GM21717 (cell line): Measurements from ENCODE around the gene HIGD2A.
A peak's percentile ranks its signal among the peaks of the same experiment; 100 is the strongest.

Experiments
- ATAC-seq: cut with Tn5 transposase; IDR thresholded peaks from one replicate; pipeline ENCODE4 v1.9.1; 2021; ENCODE audit warnings: mild to moderate bottlenecking, moderate library complexity; ENCODE audit not compliant: unreplicated experiment

Gene HIGD2A

DNA sequence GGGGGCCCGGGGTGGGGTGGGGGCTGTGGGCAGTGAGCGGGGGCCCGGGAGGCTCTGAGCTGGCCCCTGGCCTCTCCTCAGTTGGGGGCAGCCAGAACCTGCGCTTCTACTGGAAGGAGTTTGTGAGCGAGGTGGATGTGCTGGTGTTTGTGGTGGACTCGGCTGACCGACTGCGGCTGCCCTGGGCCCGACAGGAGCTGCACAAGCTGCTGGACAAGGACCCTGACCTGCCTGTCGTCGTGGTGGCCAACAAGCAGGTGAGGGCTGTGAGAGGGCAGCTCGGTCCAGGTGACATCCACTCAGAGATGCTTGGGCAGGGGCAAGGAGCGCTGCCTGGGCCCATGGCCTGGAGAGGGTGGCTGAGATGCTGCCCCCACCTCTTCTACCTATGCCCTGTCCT is 19.8 kb upstream of the HIGD2A start:
- no peak for ATAC-seq

GRCh38 chr5:176369934-176370711 is 18.4 kb upstream of the HIGD2A start:
- no peak for ATAC-seq

DNA sequence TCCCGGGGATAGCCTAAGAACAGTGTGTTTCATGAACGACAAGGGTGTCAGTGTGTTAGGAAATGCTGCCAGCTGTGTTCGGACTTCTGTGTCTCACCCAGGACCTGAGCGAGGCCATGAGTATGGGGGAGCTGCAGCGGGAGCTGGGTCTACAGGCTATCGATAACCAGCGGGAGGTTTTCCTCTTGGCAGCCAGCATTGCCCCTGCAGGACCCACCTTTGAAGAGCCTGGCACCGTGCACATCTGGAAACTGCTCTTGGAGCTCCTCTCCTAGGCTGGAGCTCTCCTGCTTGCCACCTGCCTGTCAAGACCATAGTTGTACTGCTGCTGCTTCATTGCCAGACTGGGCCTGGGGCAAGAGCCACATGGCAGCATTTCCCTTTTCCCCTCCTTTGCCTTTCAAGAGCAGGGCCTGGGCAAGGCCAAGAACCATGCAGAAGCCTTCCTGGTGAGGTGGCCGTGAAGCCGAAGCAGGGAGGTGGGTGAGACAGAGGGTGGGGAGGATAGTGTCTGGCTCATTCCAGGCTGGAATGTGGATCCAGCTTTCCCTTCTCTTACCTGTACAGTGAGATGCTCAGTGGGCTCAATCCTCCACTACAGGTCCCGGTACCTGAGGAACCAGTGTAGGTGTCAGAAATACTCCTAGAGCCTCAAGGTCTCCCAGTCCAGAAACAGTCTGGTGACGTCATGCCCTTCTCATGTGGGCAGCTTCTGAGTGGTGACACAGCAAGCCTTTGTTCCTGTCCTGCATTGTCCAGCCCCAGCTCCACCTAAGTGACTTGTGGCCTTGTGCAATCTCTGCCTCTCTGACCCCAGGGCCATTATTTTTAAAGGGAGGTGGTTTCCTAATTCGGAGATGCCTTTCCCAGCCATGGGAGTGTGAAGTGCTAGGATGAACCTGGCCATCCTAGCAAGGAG is 16.7 kb upstream of the HIGD2A start:
- ATAC-seq: no peak

DNA sequence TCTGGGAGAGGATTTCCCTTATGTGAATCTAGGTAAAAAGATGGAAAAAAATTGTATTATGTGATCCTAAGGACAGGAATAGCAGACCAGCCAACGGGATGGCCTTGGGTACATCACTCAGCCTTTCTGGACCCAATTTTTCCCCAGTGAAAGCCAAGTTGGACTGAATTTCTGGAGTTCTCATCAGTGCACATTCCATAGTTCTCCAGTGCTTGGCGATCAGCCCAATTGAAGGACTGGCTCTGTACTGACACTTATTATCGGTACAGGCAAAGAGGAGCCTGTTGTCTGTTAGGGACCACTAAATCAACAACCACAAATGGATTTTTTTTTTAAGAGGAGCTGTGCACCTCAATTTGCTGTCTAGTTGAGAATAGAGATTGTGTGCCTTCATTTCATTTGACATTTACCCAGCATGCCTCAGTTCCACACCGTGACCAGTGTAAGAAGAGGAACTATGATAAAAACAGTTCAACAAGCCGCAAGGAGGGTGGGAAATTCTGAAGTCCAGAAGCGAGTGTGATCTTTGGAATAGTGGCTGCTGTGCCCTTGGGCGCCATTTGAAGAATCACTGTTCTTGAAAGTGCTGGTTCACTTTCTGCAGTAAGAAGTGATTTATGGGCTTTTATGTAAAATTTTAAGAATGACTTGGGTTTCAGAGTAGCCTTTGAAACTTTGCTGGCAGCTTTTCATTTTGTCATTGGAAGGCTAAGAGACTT is 15.3 kb upstream of the HIGD2A start:
- no peak for ATAC-seq

- no peak for ATAC-seq
These were observed 8.7 kb upstream of the HIGD2A start for GRCh38 chr5:176379881-176380280.

- no peak for ATAC-seq
These were observed 7.1 kb upstream of the HIGD2A start for GRCh38 chr5:176381423-176381822.

DNA sequence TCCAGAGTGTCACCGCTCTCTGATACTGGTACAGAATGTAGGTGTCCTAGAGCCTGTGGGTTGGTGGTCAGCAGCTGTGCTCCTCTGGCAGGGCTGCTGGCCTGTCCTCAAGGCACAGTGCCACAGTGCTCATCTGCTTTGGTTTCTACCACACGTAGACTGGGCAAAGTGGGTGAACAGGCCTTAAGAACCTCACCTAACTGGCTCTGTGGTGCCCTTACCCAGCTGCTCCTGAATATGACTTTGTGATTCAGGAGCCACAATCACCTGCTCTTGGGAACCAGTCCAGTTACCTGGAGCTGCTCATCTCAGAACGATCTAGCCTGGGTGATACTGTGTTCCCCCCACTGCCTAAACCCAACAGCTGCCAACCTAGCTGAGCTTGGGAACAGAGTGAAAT is 6.6 kb upstream of the HIGD2A start:
- no peak for ATAC-seq

- no peak for ATAC-seq
These were observed 5.8 kb upstream of the HIGD2A start for GRCh38 chr5:176382721-176383120.

DNA sequence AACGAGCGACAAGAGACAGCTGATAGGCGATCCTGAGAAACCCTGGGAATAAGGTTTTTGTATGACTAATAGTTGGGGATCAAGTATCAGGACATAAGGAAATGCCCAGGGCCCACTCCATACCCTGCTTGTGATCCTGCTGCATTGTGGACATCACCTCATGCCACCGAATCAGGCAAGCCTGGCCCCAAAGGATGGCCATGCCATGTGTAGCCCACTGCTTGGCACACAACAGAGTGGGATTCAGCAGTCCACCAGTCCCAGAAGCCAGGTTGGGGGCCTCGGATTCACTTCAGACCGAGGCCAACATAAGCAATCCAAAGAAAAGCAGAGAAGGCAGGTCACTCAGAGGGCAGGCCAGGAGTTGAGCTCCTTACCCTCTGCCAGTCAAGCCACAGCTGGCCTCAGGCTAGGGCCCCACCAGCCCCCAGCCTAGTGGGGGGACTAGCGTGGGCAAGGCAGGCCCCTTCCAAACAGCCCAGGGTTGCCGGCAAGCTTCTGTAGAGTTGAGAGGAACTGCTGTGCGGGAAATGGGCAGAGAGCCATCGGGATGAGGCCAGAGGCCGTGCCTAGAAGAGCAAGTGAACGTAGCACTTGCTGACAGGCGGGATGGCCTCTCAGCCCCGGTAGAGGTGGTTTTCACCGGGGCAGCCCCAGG is 5.2 kb upstream of the HIGD2A start:
- ATAC-seq: no peak

DNA sequence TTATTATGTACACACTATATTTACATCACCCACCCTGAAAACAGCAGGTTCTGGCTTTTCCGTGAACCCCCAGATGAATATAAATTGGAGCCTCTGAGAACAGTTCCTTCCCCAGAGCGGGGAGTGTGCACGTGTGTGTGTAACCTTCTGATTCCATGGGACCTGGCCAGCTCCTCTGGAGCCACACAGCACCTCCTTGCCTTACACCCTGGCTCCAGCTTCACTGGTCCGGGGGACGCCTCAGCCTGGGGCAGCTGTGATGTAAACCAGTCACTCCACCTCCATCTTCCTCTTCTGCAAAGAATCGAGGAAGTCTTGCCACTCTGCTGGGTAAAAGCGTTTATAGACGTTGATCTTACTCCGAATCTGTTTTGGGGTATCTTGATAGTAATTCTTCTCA is 4.6 kb upstream of the HIGD2A start:
- no peak for ATAC-seq

DNA sequence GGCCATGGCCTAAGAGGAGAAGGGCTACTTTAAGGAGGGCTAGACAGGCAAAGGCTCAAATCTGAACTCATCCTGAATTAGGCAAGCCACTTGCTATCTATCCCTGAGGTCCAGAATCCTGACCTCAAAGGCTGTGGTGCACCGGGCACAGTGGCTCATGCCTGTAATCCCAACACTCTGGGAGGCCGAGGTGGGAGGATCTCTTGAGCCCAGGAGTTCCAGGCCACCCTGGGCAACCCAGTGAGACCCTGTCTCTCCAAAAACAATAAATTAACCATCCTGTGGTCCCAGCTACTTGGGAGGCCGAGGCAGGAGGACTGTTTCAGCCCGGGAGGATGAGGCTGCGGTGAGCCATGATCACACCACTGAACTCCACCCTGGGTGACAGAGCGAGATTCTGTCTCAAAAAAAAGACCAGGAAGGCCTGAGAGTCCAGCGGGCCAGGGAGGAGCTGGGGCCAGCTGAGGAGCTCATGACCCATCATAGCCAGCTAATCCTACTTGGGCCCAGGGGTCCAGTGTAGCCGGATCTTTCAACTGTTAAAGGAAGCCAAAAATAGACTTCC is 4.1 kb upstream of the HIGD2A start:
- ATAC-seq: no peak

DNA sequence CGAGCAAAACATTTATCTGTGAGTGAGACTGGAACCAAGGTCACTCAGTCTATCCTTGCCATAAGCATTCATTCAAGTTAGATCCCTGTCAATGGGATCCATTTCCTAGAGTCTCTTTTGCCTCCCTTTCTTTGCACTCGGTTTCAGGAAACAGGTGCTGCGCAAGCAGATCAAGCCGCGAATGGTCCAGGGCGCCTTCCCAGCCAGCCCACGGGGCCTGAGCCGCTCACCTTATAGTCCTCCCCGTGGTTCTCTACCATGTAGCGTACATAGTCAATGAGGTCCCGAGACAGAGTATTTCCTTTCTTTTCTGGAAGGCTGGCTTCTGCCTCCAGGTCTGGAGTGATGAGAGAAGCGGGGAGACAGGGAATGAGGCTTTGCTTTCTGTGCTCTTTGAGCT is 3.6 kb upstream of the HIGD2A start:
- ATAC-seq: no peak

DNA sequence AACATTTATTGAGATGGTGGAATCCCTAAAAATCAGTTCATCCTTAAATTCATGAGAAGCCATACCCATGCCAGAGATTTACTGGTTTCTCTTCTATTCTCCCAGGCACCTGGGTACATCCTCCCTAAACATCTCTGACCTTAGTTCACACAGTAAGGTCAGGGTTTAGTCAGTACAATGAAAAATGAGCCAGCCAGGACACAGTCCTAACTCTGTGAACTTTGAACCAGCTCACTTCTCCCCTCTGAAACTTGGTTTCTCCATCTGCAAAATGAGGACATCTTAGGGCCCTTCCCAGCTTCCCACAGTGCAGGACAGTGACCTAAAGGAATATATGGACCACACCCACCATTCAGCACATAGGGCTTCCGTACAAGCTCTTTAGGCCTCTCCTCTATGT is 2.1 kb upstream of the HIGD2A start:
- no peak for ATAC-seq

GRCh38 chr5:176387384-176387925 is 1.1 kb upstream of the HIGD2A start:
- no peak for ATAC-seq

DNA sequence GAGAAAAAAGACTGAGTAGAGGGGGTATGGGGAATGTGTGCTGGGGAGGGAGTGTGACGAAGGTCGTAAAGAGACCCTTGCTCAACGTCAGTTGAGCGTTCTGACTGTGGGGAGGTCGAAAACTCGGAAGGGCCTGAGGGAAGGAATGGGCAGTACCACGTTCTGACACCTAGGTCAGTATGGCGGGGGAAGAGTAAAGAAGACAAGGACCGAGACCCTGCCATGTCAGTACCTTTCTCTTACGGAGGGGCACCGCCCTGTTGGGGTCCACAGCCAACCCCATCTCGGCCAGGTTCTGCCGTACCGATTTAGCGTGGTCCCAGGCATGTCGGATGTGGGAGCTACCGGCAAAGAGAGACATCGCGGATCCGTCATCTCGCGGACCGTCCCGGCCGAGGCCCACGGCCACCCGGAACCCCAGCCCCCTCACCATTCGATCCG is 528 bp upstream of the HIGD2A start:
- peak; percentile 4 for ATAC-seq

DNA sequence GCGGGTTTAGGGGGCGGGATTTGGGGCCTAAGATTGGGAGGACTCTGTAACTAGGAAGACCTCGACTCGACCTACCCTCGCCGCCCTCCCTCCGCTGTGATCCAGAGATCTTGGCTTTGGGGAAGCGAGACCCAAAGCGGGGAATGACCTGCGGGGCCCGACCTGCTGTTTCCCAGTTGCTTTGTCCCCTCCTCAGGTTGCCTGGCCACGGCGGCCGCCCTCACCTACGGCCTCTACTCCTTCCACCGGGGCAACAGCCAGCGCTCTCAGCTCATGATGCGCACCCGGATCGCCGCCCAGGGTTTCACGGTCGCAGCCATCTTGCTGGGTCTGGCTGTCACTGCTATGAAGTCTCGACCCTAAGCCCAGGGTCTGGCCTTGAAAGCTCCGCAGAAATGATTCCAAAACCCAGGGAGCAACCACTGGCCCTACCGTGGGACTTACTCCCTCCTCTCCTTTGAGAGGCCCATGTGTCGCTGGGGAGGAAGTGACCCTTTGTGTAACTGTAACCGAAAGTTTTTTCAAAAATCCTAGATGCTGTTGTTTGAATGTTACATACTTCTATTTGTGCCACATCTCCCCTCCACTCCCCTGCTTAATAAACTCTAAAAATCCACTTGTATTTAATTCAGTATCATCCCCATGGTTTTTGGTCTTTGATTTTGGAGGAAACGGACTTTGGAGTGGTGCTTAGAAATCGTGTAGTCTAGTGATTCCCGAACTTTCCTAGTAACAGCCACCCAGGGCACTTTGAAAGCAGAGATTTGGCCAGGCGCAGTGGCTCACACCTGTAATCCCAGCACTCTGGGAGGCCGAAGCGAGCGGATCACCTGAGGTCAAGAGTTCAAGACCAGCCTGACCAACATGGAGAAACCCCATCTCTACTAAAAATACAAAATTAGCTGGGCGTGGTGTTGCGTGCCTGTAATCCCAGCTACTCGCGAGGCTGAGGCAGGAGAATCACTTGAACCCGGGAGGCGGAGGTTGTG is 878 bp downstream of the HIGD2A start:
- peak; percentile 31 for ATAC-seq

- ATAC-seq: no peak
These were observed 2.9 kb downstream of the HIGD2A start for GRCh38 chr5:176391479-176391878.

DNA sequence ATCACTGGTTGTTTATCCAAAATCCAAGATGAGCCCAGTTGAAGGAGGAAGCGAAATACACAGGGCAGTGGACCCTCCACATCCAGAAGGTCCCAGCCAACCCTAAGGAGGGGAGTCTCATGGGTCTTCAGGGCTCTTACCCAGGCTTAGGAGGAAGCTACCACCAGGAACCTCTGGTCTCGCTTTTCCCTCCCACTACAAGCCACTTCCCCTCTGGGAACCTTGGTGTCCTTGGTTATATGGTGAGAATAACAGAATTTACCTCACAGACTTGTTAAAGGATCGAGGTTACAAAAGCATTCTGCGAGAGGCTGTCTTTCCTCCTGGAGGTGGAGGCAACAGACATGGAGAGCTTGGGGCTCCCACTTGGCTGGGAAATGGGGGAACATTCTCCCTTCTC is 3.4 kb downstream of the HIGD2A start:
- ATAC-seq: no peak

DNA sequence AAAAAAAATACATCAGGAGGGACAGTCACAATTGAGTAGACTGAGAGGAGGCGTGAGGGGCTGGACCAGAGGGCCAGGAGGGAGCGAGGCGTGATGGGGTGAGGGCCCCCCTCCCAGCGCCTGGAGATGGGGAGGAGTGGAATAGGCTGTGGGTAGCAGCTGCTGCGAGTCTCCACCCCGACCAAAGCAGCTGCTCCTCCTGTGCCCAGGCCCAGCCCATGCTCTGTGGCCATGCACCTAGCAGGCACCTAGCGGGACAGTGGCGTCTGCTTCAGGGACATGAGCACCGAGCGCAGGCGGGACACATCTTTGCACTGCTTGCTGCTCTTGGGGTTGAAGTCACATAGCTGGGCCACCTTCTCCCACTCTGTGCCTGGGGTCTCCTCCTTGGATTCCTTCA is 4.0 kb downstream of the HIGD2A start:
- ATAC-seq: no peak
